GM18520 (cell line): ENCODE results near the gene TTC39A.
"Not testable (repeated sequence)": the region's sequence is repeated elsewhere in the genome, so short reads cannot be mapped to it uniquely, and the experiment has no call there.

ENCODE experiments used
- ATAC-seq: cut with Tn5 transposase; IDR thresholded peaks from one replicate; pipeline ENCODE4 v1.9.1; 2021; ENCODE audit not compliant: unreplicated experiment

TTC39A gene

DNA sequence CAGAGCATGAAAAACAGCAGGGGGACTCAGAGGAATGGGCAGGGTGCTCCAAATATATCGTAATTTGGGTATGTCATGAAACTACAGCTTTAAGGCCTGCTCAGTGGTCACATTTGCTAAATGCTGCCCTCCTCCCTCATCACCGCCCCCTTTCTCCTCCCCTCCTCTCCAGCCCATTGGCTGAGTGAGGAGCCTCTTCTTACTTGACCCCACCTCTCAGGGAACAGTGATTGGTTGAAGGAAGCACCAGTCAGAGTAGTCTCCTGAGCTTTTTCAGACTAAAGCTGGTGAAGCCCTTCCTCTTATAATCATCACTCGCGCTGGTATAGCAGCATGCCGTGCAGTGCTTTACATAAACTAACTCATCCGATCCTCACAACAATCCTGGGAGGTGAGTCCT is 10.0 kb upstream of the TTC39A start:
- ATAC-seq, result no peak

DNA sequence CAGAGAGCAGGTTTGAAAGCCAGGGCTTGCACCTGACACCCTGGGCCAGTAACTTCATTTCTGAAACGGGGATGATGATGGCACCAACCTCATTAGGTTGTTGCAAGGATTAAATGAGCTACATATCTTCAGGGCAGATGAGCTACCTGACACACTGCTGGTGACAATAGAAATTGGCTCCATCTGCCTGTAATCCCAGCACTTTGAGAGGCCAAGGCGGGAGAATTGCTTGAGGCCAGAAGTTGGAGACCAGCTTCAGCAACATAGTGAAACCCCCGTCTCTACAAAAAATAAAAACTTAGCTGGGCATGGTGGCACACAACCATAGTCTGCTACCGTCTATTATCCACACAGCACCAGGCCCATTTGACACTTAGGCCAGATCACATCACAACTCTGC is 6.3 kb upstream of the TTC39A start:
- ATAC-seq, result no peak

DNA sequence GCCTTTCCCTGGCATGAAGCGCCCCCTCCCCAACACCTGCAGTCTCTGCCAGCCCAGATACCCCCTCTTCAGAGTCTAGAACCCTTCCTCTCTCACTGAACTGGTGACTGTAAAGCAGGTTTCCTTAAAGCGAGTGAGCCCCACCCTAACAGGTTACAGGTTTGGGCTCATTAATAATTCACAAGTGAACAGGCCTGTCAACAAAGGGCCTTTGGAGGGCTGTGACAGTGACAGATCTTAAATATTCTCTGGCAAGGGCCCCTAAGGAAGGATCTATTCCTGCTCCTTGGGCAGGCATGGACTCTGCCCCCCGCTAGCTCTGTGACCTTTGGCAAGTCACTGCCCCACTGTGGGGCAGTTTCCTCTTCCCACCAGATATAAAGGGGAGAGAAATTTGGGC is 5.6 kb upstream of the TTC39A start:
- ATAC-seq, result no peak

DNA sequence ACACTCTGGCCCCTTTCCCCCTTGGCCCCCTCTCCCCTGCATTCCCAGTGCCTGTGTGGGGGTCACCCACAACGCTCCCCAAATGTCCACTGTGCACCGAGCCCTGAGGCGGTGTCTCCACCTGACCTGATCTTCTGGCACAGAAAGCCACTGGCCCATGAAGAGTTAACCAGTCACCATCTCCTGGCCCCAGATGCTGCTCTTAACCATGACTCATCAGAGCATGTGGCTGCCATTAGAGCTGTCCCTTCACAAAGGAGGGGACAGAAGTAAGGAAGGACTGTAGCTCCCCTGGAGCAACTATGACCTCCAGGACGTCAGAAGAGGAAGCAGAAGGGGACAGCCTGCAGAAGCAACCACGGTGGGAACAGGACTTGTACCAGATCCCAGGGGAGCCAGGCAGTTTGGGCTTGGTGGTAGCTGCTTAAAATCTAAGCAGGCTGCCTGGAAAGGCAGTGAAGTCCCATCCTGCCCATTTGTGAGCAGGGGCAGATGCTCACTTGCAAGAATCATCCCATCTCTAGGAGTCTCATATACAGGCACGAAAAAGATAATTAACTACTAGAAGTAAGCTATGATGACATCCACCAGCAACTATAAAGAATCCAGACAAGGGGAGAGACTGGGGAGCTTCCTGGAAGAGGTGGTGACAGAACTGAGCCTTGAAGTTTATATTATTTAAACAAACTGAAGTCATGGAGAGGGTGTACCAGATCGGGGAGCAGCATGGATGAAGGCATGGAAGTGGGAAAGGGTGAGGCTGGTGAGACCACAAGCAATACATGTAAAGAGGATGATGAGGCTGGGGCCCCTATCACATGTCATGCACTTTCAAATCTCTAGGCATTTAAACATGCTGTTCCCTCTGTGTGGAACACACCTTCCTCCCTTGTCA is 1.1 kb upstream of the TTC39A start:
- no peak for ATAC-seq

DNA sequence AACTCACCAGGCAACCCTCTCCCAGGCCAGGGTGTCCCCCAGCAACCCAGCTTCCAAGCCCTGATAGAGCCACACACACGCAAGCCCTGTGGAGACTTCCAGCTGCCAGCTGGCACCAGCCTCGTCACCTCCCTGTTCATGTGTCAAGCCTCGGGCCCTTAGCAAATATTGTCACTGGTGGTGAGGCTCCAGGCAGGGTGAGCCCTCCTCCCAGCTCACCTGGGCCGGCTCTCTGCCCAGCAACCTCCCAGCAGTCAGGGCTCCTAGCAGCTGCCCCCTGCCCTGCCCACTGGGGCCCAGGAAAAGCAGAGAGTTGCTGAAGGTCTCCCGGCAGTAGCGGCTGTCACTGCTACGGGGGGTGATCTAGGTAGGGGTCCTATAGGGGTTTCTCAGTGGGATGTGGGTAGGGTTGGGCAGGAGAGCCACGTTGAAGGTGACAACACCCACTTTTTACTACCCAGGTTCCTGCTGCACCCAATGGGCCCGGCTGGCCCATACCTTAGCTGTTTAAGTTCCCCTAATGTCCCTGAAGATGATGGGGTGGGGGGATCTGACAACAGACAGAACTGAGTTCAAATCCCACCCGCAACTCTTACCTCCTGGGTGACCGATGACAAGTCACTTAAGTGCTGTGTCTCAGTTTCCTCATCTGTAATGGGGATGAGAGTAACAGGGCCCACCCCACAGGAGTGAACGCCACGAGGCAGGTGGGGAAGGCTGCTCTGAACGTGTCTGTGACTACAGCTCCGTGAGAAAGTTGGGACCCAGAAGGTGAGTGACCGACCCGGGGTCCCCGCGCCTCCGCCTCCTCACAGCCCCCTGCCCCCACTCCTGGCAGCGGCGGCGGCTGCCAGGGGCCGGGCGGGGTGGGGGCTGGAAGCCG is 678 bp downstream of the TTC39A start:
- no peak for ATAC-seq

DNA sequence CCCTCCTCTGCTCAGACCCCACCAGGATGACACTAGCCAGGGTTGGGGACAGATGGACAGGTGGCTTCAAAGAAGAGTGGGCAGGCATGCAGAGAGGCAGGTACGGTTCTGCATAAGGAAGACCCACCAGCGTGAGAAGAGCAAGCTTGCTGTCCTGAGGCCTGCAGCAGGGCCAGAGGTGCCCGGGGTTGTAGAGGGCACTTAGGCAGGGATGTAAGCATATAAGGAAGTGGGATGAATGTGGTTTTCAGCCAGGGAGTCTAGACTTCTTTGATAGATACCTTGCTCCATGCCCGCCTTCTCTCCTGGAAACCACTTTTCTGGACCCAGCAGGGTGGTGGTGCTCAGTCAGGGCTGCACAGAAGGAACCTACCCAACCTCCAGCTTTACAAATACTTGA is 1.4 kb downstream of the TTC39A start:
- no peak for ATAC-seq

DNA sequence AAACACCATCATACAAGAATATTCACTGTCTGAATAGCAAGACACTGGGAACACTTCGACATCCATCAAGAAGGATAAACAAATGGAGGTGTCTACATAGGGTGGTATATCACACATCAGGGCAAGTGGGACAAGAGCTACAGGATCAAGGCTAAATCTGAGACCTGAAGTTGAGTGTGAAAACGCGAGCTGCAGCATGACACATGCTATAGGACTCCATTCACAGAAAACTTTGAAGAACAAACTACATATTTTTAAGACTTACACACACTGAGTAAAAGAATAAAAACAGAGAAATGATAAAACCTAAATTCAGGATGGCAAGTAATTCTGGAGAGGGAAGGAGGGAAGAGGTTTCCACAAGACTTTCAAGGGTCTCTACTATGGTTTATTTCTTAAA is 2.1 kb downstream of the TTC39A start:
- ATAC-seq, result no peak

DNA sequence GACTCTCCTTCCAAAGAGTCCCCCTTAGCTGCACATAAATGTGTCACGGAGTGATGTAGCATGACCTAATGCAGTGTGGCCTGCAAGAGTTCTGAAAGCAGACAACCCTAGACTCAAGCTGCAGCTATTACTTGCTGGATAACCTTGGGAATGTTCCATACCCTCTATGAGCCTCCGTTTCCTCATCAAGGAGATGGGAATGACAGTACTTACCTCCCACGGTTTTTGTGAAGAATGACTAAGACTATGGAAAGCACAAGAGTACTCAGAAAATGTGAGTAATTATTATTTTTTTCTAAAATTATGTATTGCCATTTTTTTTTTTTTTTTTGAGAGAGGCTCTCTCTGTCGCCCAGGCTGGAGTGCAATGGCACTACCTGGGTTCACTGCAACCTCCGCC is 3.0 kb downstream of the TTC39A start:
- ATAC-seq, result no peak

DNA sequence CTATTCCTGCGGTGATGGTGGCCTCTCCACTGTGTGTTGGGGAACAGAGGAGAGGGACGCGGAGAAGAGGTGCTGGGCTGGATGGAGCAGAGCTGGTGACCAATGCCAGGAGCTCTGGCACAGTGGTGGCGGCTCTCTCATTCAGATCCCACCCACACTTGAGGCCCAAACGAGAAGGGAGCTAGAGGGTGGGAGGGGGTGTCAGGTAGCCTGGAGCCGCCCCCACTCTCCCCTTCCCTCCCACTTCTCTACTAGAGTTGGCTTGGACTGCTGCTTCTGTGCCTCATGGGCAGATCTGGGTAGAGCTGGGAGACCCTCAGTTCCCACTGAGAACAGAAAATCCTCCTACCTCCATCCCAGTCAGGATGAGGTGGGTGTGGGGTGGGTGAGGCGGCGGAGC is 3.5 kb downstream of the TTC39A start:
- ATAC-seq, result no peak

DNA sequence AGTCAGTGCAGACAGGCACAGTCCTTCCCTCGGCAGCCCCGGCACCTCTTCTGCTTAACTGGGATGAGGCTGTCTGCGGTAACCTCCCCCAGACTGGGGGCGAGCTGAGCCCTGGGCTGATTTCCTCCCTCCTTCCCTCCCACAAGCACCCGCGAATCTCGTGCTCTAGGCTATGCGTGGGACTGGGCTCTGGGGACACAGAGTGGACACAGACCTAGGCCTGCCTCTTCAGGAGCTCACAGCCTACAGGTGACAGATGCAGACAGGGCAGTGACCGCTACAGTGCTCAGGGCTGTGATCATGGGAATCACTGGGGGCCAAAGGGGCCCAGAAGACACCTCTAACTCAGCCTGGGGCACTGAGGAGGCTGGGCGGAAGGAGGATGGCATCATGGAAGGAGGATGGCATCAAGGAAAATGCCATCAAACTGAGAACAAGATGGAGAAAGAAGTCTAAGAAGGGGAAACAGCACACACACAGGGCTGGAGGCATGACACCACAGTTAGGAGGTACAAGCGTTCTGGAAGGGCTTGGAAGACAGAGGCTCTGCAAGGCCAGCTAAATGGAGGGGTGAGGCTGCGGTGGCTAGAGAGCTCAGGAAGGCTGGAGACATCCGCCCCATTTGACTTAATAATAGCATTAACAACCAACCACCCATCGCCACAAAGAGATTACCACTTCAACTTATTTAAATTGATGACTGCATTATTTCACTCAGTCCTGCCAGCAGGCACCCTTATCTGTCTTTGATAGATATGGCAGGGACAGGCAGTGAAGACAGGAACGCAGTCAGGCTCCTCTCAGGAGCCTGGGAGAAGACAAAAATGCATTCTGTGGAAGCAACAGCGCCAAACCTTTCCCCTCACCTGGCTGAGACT is 4.2 kb downstream of the TTC39A start:
- ATAC-seq, result no peak

DNA sequence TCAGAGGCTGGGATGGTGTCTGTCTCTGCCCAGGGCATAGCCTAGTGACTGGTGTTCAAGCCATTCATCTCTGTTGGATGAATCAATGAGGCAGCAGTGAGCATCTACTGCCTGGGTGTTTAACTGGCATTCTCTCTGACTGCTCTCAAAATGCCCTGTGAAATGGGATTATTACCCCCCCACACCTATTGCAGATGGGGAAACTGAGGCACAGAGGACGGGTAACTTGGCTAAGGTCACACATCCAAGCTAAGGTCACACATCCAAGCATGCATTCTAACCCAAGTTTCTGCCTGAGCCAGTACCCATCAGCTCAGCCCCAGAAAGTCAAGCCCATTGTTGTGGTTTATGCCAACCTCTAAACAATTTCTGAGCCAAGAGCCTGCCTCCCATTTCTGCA is 5.0 kb downstream of the TTC39A start:
- ATAC-seq, result no peak

DNA sequence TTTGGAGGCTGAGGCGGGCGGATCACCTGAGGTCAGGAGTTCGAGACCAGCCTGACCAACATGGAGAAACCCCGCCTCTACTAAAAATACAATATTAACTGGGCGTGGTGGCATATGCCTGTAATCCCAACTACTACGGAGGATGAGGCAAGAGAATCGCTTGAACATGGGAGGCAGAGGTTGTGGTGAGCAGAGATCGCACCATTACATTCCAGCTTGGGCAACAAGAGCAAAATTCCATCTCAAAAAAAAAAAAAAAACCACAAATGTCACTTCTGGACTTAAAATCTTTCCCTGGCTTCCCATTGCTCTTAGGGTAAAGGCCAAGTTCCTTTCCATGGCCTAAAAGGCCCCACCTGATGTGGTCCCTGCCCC is 5.4 kb downstream of the TTC39A start:
- not testable (repeated sequence) for ATAC-seq

DNA sequence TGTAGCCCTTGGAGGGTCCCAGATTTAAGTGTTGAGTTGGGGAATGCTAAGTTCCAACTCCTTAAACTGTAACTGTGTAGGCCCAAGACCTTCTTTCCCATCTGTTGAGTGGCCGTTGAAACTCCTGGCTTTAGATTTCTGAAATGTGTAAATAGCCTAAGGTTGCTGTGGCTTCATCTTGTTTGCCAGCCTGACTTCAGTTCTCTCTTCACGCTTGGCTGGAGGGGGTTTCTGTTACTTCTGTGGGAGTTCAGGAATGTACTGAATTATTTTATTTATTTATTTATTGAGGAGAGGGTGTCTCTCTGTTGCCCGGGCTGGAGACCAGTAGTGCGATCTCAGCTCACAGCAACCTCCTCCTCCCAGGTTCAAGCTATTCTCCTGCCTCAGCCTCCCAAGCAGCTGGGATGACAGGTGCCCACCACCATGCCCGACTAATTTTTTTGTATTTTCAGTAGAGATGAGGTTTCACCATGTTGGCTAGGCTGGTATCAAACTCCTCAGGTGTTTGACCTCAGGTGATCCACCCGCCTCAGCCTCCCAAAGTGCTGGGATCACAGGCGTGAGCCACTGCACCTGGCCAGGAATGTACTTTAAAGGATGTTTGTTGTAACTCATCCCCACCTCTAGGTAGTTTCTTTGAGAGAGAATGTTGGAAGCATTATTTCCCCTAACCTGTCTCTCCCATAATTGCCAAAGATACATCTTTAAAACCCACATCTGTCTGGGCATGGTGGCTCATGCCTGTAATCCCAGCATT is 5.9 kb downstream of the TTC39A start:
- no peak for ATAC-seq

DNA sequence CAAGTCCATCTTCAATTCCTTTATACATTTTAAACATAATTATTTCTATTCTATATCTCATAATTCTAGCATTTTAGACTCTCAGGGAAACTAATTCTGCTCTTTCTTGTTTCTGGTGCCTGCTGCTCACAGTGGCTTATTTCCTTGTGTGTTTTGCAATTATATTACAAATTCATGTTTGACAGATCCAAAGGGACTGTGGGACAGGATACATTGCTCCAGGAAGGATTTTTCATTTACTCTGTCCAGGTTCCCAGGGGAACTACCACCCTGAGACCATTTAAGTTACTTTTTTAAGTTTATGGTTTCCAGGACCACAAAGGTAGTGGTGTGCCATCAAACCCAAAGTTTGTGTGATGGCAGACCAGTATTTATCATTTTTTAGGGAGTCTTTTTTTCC is 6.6 kb downstream of the TTC39A start:
- ATAC-seq, result no peak

DNA sequence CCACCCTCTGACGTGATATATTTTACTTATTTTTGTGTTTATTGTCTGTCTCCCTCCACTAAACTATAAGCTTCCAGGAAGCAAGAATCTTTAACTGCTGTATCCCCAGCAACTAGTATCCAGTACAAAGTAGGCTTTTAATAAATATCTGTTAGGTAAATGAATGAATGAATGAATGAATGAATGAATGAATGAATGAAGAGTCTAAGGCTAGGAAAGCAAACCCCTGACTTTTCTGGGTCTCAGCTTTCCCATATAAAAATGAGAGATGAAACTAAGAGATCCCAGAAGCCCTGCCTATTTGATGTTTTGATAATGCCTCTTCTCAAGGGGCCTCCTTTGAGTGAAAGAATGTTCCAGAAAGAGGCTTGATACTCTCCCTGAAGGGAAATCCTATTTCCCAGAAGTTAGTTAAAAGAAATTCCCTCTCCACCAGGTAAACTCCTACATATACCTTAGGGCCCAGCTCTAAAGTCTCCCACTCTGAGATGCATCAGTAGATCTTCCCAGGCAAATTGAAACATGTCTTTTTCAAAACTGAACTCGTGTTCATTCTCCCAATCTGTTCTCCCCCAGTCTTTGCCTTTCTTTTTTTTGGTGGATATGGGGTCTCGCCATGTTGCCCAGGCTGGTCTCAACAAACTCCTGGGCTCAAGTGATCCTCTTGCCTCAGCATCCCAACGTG is 7.8 kb downstream of the TTC39A start:
- ATAC-seq, result no peak

DNA sequence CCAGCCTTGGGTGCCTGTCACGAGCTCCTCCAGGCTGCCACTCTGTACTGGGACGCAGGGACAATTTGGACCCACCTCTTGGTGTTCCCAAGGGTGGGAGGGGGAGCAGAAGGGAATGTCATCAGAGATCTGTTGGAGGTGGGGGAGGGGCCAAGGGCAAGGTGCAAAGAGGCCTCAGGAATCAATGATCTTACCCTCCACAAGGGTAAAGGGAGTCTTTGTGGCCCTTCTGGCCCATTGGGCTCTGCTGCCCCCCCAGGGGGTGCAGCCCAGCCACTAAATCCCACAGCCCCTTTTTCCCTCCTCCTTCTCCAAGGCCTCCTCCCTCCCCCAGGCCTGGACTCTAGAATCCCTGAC is 8.5 kb downstream of the TTC39A start:
- ATAC-seq, result no peak

DNA sequence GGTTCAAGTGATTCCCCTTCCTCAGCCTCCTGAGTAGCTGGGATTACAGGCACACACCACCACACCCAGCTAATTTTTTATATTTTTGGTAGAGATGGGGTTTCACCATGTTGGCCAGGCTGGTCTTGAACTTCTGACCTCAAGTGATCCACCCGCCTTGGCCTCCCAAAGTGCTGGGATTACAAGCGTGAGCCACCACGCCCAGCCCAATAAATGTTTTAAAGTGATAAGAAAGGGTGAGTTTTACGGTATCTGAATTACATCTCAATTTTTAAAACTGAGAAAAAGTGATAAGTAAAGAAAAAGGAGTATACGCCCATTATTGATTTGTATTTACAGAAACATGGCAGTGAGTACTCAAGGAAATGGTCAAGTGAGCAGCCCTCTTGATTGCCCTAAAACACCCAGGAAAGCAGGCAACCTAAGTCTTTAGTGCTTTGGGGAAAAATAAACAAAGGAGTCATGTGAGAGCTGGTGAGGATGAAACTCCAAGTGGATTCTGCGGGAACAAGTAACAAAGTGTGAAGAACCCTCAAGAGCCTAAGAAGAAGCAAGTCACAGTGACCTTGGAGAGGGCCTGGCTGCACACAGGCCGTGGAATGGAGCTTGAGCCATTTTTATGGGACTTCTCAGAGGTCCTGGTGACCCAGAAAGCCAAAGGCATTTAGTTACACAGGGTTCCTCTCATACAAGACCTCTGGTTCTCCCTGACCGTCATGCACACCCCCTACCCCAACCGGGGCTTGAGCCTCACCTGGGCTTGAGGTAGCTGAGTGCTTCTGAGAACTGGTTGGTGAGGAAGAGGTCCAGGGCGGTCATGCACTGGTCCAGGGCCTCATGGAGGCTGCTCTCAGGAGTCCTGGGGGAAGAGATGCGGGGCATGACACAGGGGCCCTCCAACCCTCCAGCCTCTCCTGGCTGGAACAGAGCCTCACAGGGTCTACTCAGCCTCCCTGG is 9.1 kb downstream of the TTC39A start:
- ATAC-seq, result no peak

DNA sequence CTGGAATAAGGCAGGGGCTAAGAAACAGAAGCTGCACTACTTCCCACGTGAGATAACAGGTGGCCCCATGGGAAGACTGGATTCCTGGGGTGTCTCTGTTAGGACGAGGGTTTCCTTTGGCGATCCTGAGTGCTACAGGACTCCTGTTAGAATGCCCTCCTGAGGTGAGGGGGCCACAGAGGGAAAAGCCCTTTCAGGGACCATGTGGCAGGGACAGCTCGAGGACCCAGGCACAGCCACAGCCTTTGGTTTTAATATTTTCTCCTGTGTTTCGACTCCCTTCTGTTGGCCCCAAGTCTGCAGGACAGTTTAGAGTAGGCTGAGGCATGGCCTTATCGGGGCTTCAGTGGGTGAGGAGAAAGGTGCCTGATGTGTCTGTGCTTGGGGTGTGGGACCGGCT is 12.6 kb downstream of the TTC39A start:
- ATAC-seq, result no peak

DNA sequence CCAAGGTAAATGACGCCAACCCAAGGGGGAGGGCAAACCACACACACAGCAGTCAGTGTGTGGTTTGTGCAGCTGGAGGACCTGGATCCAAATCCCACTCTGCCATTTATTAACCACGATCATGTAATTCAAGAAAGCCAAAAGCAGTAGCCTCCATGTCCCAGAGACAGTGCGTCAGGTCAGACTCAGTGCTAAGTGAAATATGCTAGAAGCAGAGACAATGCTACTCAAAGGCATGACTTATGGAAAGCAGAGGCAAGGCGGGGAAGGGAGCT is 13.6 kb downstream of the TTC39A start:
- no peak for ATAC-seq
